WTC11 (cell line): ENCODE data around the gene SOX8.

Source experiments
- PRRX2 ChIP-seq: fragments of 250-450 bp; sonication (Bioruptor Pico); IDR thresholded peaks from 2 replicates; pipeline ENCODE4 v1.8.0; 2021; ENCODE audit warnings: mild to moderate bottlenecking
- TF ChIP-seq, protein P1 (sequence below): sonication (generic); formaldehyde crosslinking; IDR thresholded peaks from 2 replicates; pipeline ENCODE4 v1.8.1; 2023; ENCODE audit warnings: mild to moderate bottlenecking, missing genetic modification reagents, moderate library complexity
- TF ChIP-seq, protein P2 (sequence below): fragments of 200-600 bp; IDR thresholded peaks from 2 replicates; pipeline ENCODE4 v1.8.0; 2022; ENCODE audit warnings: antibody characterized with exemption
- TF ChIP-seq, protein P3 (sequence below): sonication (generic); formaldehyde crosslinking; IDR thresholded peaks from 2 replicates; pipeline ENCODE4 v1.8.1; 2022; ENCODE audit warnings: low read depth, mild to moderate bottlenecking, moderate library complexity, missing genetic modification reagents, borderline replicate concordance

DNA sequence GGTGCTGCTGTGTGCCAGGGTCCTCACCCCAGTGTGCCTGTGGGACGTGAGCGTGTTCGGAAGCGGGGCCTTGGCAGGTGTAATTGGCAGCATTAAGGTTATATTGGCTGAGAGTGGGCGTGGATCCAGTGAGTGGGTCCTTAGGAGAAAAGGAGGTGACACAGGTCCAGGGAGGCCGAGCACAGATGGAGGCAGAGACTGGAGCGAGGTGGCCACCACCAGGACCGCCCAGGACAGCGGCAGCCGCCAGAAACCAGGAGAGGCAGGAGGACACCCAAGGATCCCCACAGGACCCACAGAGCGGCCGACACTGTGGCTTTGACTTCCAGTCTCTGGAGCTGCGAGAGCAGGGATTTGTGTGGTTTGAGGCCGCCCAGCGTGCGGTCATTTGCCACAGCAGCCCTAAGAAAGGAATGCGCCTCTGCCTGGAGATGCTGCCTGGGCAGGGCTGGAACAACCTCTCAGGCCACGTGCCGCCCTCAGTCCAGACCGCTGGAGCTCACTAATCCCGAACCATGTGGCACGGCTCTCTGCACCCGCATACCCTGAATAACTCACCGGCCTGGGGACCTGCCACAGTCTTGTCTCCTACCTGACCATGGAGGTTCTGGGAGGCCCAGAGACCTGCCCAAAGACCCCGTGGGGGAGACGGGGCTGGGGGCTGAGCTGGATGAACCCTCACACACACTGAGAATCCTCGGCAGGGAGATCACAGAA is 45.4 kb downstream of the SOX8 start:
- TF ChIP-seq, protein P1, sequence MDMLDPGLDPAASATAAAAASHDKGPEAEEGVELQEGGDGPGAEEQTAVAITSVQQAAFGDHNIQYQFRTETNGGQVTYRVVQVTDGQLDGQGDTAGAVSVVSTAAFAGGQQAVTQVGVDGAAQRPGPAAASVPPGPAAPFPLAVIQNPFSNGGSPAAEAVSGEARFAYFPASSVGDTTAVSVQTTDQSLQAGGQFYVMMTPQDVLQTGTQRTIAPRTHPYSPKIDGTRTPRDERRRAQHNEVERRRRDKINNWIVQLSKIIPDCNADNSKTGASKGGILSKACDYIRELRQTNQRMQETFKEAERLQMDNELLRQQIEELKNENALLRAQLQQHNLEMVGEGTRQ (CRISPR knock-in tag), result no peak
- TF ChIP-seq PRRX2 (CRISPR knock-in tag), result no peak
- TF ChIP-seq, protein P2, sequence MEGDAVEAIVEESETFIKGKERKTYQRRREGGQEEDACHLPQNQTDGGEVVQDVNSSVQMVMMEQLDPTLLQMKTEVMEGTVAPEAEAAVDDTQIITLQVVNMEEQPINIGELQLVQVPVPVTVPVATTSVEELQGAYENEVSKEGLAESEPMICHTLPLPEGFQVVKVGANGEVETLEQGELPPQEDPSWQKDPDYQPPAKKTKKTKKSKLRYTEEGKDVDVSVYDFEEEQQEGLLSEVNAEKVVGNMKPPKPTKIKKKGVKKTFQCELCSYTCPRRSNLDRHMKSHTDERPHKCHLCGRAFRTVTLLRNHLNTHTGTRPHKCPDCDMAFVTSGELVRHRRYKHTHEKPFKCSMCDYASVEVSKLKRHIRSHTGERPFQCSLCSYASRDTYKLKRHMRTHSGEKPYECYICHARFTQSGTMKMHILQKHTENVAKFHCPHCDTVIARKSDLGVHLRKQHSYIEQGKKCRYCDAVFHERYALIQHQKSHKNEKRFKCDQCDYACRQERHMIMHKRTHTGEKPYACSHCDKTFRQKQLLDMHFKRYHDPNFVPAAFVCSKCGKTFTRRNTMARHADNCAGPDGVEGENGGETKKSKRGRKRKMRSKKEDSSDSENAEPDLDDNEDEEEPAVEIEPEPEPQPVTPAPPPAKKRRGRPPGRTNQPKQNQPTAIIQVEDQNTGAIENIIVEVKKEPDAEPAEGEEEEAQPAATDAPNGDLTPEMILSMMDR, result no peak
- TF ChIP-seq, protein P3, sequence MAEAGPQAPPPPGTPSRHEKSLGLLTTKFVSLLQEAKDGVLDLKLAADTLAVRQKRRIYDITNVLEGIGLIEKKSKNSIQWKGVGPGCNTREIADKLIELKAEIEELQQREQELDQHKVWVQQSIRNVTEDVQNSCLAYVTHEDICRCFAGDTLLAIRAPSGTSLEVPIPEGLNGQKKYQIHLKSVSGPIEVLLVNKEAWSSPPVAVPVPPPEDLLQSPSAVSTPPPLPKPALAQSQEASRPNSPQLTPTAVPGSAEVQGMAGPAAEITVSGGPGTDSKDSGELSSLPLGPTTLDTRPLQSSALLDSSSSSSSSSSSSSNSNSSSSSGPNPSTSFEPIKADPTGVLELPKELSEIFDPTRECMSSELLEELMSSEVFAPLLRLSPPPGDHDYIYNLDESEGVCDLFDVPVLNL, result no peak
